Stimulated activated CD8-positive, alpha-beta memory T cell treated with anti-CD3 and anti-CD28 coated beads, Interleukin-15, amount 100 ng/mL, for 48 hours (primary cell): Measurements from ENCODE around the gene SRRM1.
"Not testable (repeated sequence)": the region's sequence is repeated elsewhere in the genome, so short reads cannot be mapped to it uniquely, and the experiment has no call there.

Experiments used
- DNase-seq, 2 donors: peaks; one replicate each; pipeline ENCODE4 v3.0.0-alpha.2; 2020; ENCODE audit warnings: low read depth in 2 of 2

SRRM1 gene

GRCh38 chr1:24695202-24695974, 52.3 kb downstream of the SRRM1 start:
- no peak for DNase-seq

- no peak for DNase-seq
Measured at GRCh38 chr1:24696041-24696755, 53.1 kb downstream of the SRRM1 start.

- no peak for DNase-seq
Measured at GRCh38 chr1:24696756-24697330, 53.7 kb downstream of the SRRM1 start.

- DNase-seq: not testable (repeated sequence)
Measured at GRCh38 chr1:24697453-24698001, 54.4 kb downstream of the SRRM1 start.

GRCh38 chr1:24698326-24698725, 55.2 kb downstream of the SRRM1 start:
- not testable (repeated sequence) for DNase-seq

- no peak for DNase-seq
Measured at GRCh38 chr1:24699628-24700027, 56.5 kb downstream of the SRRM1 start.

- no peak for DNase-seq
Measured at GRCh38 chr1:24702511-24703293, 59.6 kb downstream of the SRRM1 start.

GRCh38 chr1:24704411-24705259, 61.5 kb downstream of the SRRM1 start:
- DNase-seq: no peak

- DNase-seq: no peak
Measured at GRCh38 chr1:24705260-24706073, 62.4 kb downstream of the SRRM1 start.

- DNase-seq: not testable (repeated sequence)
Measured at GRCh38 chr1:24706074-24706389, 62.9 kb downstream of the SRRM1 start.

GRCh38 chr1:24707687-24708086, 64.6 kb downstream of the SRRM1 start:
- DNase-seq: no peak

- DNase-seq: no peak
Measured at GRCh38 chr1:24708938-24709337, 65.8 kb downstream of the SRRM1 start.

- no peak for DNase-seq
Measured at GRCh38 chr1:24709791-24710441, 66.8 kb downstream of the SRRM1 start.

GRCh38 chr1:24711329-24711728, 68.2 kb downstream of the SRRM1 start:
- no peak for DNase-seq

GRCh38 chr1:24713176-24713575, 70.1 kb downstream of the SRRM1 start:
- no peak for DNase-seq

GRCh38 chr1:24713736-24714135, 70.6 kb downstream of the SRRM1 start:
- DNase-seq: no peak

GRCh38 chr1:24714859-24715520, 71.9 kb downstream of the SRRM1 start:
- peak; percentile 27 to 38 for DNase-seq

GRCh38 chr1:24715658-24716057, 72.6 kb downstream of the SRRM1 start:
- DNase-seq: no peak
